GM19193 (cell line): ENCODE results near the gene NAA16.

Source experiments
- POLR2A ChIP-seq: IDR thresholded peaks from 4 replicates; pipeline ENCODE4 v1.6.1; 2011; ENCODE audit not compliant: insufficient read depth, insufficient read length; ENCODE audit errors: extremely low read depth

Gene NAA16

DNA sequence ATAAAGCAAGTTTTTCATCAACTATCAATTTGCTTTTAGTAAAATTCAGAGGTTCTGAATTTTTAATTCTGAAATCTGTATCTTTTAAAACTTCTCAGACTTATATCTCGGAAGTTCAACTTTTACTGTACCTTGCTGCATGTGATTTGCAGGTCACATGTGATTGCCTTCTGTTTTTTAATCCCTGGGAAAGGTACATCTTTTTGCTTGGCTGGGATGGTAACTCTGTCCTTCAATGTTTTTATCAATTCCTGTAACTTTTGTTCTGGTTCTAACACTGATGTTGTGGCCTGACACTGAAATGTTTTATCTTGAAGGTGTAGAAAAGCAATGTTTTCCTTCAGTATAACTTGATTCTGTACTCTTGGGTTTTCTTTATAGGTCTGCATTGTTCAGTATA lies 16.2 kb upstream of the NAA16 start:
- TF ChIP-seq POLR2A = no peak

DNA sequence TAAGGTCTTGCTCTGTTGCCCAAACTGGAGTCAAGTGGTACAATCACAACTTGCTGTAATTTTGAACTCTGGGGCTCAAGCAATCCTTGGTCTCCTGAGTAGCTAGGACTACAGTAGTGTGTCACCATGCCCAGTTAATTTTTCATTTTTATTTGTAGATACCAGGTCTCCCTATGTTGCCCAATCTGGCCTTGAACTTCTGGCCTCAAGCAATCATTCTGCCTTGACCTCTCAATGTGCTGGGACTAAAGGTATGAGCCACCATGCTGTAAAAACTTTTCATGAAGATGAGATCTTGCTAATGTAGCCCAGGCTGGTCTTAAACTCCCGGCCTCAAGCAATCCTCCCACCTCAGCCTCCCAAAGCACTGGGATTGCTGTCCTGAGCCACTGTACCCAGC lies 15.1 kb upstream of the NAA16 start:
- TF ChIP-seq POLR2A = no peak

DNA sequence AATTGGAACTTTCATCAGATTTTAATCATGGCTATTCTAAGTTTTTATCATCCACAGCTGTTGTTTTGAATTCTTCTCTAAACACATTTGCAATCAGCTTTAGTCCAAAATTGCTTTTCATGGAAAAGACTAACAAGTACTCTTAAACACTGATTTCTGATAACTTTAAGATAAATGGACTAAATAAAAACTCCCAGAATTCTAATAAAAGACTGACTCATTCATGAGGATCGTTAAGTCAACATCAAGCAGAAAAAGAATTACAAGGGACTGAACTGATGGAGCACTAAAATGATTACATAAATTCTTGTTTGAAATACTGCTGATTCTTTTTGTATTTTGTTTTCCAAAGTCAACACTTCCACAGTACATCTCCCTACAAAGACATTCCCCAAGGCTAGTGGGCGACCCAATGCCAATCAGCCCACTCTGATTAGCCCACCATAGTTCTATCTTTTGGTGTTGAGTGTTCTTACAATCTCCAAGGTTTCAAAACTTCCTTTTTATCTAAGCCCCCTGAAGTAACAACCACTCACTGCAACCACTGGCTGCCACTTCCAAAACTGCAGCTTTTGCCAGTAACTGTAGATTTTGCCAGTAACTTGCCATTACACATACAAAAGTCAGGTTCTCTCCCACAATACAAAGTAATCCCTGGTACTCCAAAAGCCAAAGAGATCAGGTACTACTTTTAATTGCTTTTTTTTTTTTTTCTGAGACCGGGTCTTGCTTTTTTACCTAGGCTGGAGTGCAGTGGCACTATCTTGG lies 14.0 kb upstream of the NAA16 start:
- no peak for TF ChIP-seq POLR2A

DNA sequence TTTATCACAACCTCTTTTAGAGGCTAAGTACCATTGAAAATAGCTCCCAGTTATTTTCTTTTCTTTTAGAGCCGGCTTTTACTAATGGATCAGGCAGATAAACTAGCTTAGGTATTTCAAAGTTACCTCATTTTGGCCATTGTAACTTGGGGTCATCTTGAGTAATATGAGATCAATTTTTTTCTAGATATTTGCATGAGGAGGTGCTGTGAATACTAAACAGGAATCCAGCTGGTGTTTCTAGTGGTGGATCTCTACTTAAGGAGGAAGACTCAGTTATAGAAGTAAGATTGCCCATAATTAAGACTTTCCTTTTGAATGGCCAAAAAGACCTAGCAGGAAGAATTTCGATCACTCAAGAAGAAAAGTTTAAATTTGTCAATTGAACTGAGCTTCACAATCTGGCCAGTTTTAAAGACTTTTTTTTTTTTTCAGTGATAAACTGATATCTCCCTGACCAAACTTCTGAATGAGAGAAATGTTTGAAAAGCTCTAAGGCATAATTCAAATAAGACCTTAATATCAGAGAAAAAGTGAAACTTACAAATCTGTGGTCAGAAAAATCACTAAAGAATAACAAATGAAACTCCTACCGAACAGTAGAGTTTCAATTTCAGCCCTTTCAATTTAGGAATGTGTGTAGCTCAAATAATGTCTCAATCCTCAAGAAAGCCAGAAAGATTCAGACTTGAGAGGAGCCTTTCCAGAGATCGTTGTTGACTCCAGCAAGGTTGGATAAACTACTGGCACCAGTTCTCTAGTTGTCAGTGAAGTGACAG lies 11.6 kb upstream of the NAA16 start:
- TF ChIP-seq POLR2A = no peak

DNA sequence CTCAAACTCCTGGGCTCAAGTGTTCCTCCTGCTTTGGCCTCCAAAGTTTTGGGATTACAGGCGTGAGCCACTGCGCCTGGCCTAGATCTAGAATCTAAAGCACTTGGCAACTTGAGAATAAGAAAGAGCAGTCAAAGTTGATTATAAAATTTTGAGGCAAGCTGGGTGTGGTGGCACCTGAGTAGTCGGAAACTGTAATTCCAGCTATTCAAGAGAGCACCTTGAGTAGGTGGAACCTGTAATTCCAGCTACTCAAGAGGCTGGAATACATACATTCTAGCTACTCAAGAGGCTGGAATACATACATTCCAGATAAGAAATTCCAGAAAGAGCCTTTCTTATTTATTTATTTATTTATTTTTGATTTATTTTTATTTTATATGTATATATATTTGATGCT lies 8.3 kb upstream of the NAA16 start:
- no peak for TF ChIP-seq POLR2A

- no peak for TF ChIP-seq POLR2A
Measured at GRCh38 chr13:41304551-41304950, 6.5 kb upstream of the NAA16 start.

- no peak for TF ChIP-seq POLR2A
Measured at GRCh38 chr13:41306271-41307145, 4.6 kb upstream of the NAA16 start.

DNA sequence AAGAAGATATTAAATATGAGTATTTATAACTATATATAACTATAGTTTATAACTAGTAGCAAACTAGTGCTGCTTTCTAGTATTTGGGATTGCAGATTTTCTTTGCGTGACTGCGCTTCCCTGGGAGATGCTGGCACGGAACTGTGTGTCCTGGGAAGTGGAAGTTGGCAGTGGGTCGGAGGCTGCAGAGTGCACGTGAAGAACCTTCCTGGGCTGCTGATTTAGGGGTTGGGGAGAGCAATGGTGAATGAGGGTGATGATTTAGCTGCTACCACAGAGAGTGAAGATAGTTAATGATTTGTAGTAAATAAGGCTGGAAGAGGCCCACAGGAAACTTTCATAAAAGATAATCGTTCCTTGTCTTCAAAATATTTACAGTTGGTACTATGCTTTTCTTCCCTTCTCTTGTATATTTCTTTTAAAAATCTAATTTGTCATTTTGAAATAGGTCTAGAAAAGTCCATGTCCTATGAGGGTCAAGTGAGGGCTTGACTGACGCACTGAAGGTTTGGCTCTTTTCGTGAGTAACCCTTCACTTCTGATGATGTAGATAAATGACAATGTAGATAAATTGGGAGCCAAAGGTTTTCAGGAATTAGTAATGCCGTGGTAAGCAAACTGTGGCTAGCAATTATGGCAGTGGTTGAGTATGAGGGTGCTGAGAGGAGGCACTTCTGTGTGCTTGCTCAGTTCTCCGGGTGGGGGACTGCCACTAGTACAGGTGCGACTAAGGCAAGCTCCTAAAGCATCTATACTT lies 3.0 kb upstream of the NAA16 start:
- no peak for TF ChIP-seq POLR2A

- peak; percentile 17 for TF ChIP-seq POLR2A
Measured at GRCh38 chr13:41311406-41312175, 524 bp downstream of the NAA16 start.

DNA sequence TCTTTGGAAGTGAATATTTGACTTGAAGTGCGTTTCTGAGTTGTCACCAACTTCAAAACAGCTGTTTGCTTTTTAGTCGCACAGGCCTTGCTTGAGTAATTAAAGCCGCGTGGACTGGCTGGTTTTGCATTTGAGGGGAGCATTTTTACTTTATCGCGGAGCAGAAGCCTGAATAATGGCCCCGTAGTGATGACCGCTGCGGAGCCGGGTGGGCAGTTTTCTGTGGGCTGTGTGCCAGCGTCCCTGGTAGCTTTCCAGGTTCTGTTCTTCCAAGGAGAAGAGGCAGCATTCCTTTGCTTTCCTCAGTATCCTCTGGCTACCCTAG lies 1.1 kb downstream of the NAA16 start:
- no peak for TF ChIP-seq POLR2A

DNA sequence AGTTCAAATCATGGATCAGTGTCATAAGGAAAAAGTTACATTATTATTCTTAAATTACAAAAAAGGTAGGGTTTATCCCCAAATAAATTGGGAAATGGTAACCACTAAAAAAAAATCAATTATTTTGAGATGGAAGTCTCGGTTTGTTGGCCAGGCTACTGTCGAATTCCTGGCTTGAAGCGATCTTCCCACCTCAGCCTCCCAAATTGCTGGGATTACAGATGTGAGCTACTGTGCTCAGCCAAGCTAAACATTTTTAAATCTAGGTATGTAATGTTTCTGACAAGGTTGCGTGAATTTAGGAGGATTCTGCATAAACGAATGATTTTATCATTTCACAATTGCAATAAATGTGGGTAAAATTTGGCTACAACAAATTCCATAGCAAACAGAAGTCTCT lies 2.0 kb downstream of the NAA16 start:
- TF ChIP-seq POLR2A = no peak

GRCh38 chr13:41313659-41314197 lies 2.7 kb downstream of the NAA16 start:
- TF ChIP-seq POLR2A = no peak

DNA sequence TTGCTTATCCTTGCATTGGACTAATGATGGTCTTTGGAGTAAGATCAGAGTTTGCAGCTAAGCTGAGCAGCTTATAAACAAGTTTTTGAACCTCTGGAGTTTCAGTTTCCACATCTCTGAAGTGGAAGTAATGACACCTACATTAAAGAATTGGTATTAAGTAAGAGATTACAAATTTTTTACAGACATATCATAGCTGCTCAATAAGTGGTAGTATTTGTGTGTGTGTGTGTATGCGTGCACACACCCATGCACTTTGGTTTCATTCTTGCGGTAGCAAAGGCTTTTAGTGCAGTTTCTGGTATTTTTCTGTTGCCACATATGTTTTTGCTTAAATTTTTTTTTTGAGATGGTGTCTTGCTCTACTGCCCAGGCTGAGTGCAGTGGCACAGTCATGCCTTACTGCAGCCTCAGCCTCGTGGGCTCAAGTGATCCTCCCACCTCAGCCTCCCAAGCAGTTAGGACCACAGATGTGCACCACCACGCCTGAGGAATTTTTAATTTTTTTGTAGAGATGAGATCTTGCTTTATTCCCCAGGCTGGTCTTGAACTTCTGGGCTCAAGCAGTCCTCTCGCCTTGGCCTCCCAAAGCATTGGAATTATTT lies 4.5 kb downstream of the NAA16 start:
- no peak for TF ChIP-seq POLR2A
